NB4 (cell line): Measurements from ENCODE around the gene TMEM89.

ENCODE experiments used
- CTCF ChIP-seq: IDR thresholded peaks from one replicate; pipeline ENCODE4 v1.5.1; 2012; ENCODE audit warnings: low read depth, low read length
- MAX ChIP-seq: IDR thresholded peaks from 2 replicates; pipeline ENCODE4 v1.6.1; 2011; ENCODE audit warnings: low read depth, low read length
- MYC ChIP-seq: IDR thresholded peaks from 2 replicates; pipeline ENCODE4 v1.6.1; 2011; ENCODE audit warnings: low read depth, low read length
- POLR2A ChIP-seq: IDR thresholded peaks from 2 replicates; pipeline ENCODE4 v1.6.1; 2011; ENCODE audit warnings: mild to moderate bottlenecking; ENCODE audit not compliant: insufficient read length; ENCODE audit errors: extremely low read depth

- no peak for TF ChIP-seq CTCF
- TF ChIP-seq MAX: no peak
- no peak for TF ChIP-seq POLR2A
- no peak for TF ChIP-seq MYC
Measured at GRCh38 chr3:48594417-48595049, 27.0 kb downstream of the TMEM89 start.
